Naive thymus-derived CD8-positive, alpha-beta T cell (primary cell): ENCODE measurements around the gene ITPRIPL1. TPM values are rescaled to one million over a fixed set of nuclear protein-coding genes. Genes with fewer than 3 reads are reported as not detected.

Source experiments
- ATAC-seq, 2 donors: fragments of 150-1000 bp; cut with Tn5 transposase in 1 of 2; sonication (Bioruptor Pico), chemical (Tn5 transposase) in 1 of 2; 1 replicate in 1 of 2; 2 replicates in 1 of 2; pipeline ENCODE4 v1.10.0; 2021; ENCODE audit warnings: mild to moderate bottlenecking in 2 of 2, moderate library complexity in 2 of 2
- POLR2A ChIA-PET: fragments of 350-600 bp; sonication (Branson Sonifier 250); formaldehyde crosslinking; loops from one replicate; lab custom pipeline; 2021; ENCODE audit warnings: antibody characterized with exemption; lab: Charles Lee
- DNase-seq, 10 donors: peaks; one replicate each; pipeline versions ENCODE4 v3.0.0 to v3.0.0-alpha.2; 2020 to 2022
- H3K27ac Mint-ChIP-seq, 10 donors: one replicate each; pipeline ENCODE4 v1.8.0; 2020 to 2022; ENCODE audit warnings: mild to moderate bottlenecking in 10 of 10, mixed read lengths in 10 of 10, moderate library complexity in 4 of 10, inconsistent platforms in 1 of 10
- H3K27me3 Mint-ChIP-seq, 5 donors: one replicate each; pipeline ENCODE4 v1.8.0; 2021 to 2022; ENCODE audit warnings: mixed read lengths in 5 of 5
- H3K36me3 Mint-ChIP-seq, 3 donors: one replicate each; pipeline ENCODE4 v1.8.0; 2020 to 2022; ENCODE audit warnings: mixed read lengths in 3 of 3, mild to moderate bottlenecking in 2 of 3, inconsistent platforms in 1 of 3
- H3K4me1 Mint-ChIP-seq, 4 donors: one replicate each; pipeline ENCODE4 v1.8.0; 2021 to 2022; ENCODE audit warnings: mixed read lengths in 4 of 4
- H3K4me3 Mint-ChIP-seq, 10 donors: one replicate each; pipeline ENCODE4 v1.8.0; 2020 to 2022; ENCODE audit warnings: mild to moderate bottlenecking in 10 of 10, mixed read lengths in 10 of 10, moderate library complexity in 6 of 10, inconsistent platforms in 1 of 10
- H3K9me3 Mint-ChIP-seq, 9 donors: one replicate each; pipeline ENCODE4 v1.8.0; 2020 to 2022; ENCODE audit warnings: mixed read lengths in 9 of 9, mild to moderate bottlenecking in 3 of 9, inconsistent platforms in 1 of 9, moderate library complexity in 1 of 9
- polyA plus RNA-seq, 3 donors: library from polyadenylated mRNA; unstranded; fragments of 300-500 nt; fragmentation: Illumina TruSeq; gene quantifications; one replicate each; pipeline ENCODE4 v1.2.3, GENCODE V29; 2021
- total RNA-seq, 8 experiments: library from RNA in 2 of 8; stranded (reverse) in 2 of 8; gene quantifications; one replicate each; pipeline ENCODE4 v1.2.3 and lab custom pipeline; 2021 to 2026

Gene ITPRIPL1
- total and polyA plus RNA-seq, 5 experiments from 2014 or later: 0.47 to 8.6 (median 1.4) TPM

DNA sequence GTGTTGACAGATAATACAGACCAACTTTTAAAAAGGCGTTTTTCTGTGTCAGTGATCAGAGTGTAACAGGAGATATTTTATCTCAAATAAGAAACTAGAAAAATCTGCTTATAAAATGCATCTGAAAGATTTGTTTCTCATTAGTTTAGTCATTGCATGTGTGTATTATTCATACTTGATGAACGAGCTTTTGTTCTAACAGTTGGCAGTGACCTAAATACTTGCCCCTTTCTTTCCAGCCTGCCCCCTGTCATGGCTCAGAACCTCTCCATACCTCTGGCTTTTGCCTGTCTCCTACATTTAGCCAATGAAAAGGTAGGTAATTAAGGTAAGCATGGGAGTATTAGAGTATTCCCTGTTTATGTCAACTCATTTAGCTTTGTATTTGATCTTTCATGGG lies 44.1 kb downstream of the ITPRIPL1 start:
- H3K4me3 Mint-ChIP-seq: no peak overlapping the region
- DNase-seq: no peak
- no peaks in the 10 kb centered on the region for H3K27me3 Mint-ChIP-seq
- peak overlapping the region in 1 of 10 donors; percentile 37 for H3K27ac Mint-ChIP-seq
- no peaks in the 10 kb centered on the region for H3K4me1 Mint-ChIP-seq
- POLR2A ChIA-PET: no interaction called here
- ATAC-seq: no peak
- H3K9me3 Mint-ChIP-seq: no peaks in the 10 kb centered on the region
- H3K36me3 Mint-ChIP-seq: no peaks in the 10 kb centered on the region

GRCh38 chr2:96374211-96374951 lies 49.3 kb downstream of the ITPRIPL1 start:
- POLR2A ChIA-PET: no interaction called here
- Mint-ChIP-seq H3K9me3 (peaks cover 0 to 13% (median 9%) of the 10 kb centered on the region in 9 donors), H3K36me3 (peaks cover 0 to 17% (median 5%) of the 10 kb centered on the region in 3 donors), H3K27ac (no peak overlapping the region), H3K27me3 (peaks cover 0 to 3% (median 0%) of the 10 kb centered on the region in 5 donors), H3K4me1 (no peaks in the 10 kb centered on the region), H3K4me3 (no peak overlapping the region)
- DNase-seq (no peak), ATAC-seq (no peak)

Other genes with a start within 250 kb of the ITPRIPL1 start
- gene ADRA2B, start 208.7 kb upstream of the ITPRIPL1 start, total RNA-seq: under 1 TPM in 1 of 2 experiments, not detected in 1; 0.22 TPM
- not detected for gene ADRA2B, start 208.7 kb upstream of the ITPRIPL1 start, polyA plus RNA-seq
- gene ASTL, start 186.8 kb upstream of the ITPRIPL1 start, total RNA-seq: 1 to 10 TPM; 5.3 to 6.8 TPM
- under 1 TPM in 2 of 3 donors, not detected in 1; 0.50 to 0.64 TPM for gene ASTL, start 186.8 kb upstream of the ITPRIPL1 start, polyA plus RNA-seq
- gene DUSP2, start 179.9 kb upstream of the ITPRIPL1 start, total RNA-seq: 10 to 100 TPM; 31.5 to 36.5 TPM
- gene DUSP2, start 179.9 kb upstream of the ITPRIPL1 start, polyA plus RNA-seq: 100 to 1,000 TPM in 1 of 3 donors, 10 to 100 TPM in 2; 24.3 to 459 (median 60.7) TPM
- gene STARD7, start 116.5 kb upstream of the ITPRIPL1 start, total RNA-seq: 10 to 100 TPM; 87.5 to 99.3 TPM
- gene STARD7, start 116.5 kb upstream of the ITPRIPL1 start, polyA plus RNA-seq: 100 to 1,000 TPM; 114 to 143 (median 137) TPM
- 10 to 100 TPM; 32.2 to 39.5 TPM for gene TMEM127, start 59.3 kb upstream of the ITPRIPL1 start, total RNA-seq
- 10 to 100 TPM; 22.1 to 35.7 (median 22.3) TPM for gene TMEM127, start 59.3 kb upstream of the ITPRIPL1 start, polyA plus RNA-seq
- 10 to 100 TPM; 86.3 to 88.6 TPM for gene CIAO1, start 59.1 kb upstream of the ITPRIPL1 start, total RNA-seq
- 100 to 1,000 TPM in 1 of 3 donors, 10 to 100 TPM in 2; 85.5 to 106 (median 95.2) TPM for gene CIAO1, start 59.1 kb upstream of the ITPRIPL1 start, polyA plus RNA-seq
- 100 to 1,000 TPM; 237 to 246 TPM for gene SNRNP200, start 19.8 kb upstream of the ITPRIPL1 start, total RNA-seq
- gene SNRNP200, start 19.8 kb upstream of the ITPRIPL1 start, polyA plus RNA-seq: 100 to 1,000 TPM in 1 of 3 donors, 10 to 100 TPM in 2; 61.8 to 111 (median 90.3) TPM
- gene NCAPH, start 10.4 kb downstream of the ITPRIPL1 start, total RNA-seq: under 1 TPM; 0.26 to 0.77 TPM
- under 1 TPM in 2 of 3 donors, not detected in 1; 0.52 to 0.86 TPM for gene NCAPH, start 10.4 kb downstream of the ITPRIPL1 start, polyA plus RNA-seq
- under 1 TPM in 1 of 2 experiments, not detected in 1; 0.39 TPM for gene NEURL3, start 180.0 kb downstream of the ITPRIPL1 start, total RNA-seq
- gene NEURL3, start 180.0 kb downstream of the ITPRIPL1 start, polyA plus RNA-seq: under 1 TPM in 1 of 3 donors, not detected in 2; 0.16 TPM
- 100 to 1,000 TPM; 100 to 108 TPM for gene ARID5A, start 211.4 kb downstream of the ITPRIPL1 start, total RNA-seq
- 100 to 1,000 TPM in 1 of 3 donors, 10 to 100 TPM in 2; 41.7 to 101 (median 55.2) TPM for gene ARID5A, start 211.4 kb downstream of the ITPRIPL1 start, polyA plus RNA-seq